ENCODE data around the gene TEAD3.
"Not testable (repeated sequence)": the region's sequence is repeated elsewhere in the genome, so short reads cannot be mapped to it uniquely, and the experiment has no call there.

The TEAD3 gene

DNA sequence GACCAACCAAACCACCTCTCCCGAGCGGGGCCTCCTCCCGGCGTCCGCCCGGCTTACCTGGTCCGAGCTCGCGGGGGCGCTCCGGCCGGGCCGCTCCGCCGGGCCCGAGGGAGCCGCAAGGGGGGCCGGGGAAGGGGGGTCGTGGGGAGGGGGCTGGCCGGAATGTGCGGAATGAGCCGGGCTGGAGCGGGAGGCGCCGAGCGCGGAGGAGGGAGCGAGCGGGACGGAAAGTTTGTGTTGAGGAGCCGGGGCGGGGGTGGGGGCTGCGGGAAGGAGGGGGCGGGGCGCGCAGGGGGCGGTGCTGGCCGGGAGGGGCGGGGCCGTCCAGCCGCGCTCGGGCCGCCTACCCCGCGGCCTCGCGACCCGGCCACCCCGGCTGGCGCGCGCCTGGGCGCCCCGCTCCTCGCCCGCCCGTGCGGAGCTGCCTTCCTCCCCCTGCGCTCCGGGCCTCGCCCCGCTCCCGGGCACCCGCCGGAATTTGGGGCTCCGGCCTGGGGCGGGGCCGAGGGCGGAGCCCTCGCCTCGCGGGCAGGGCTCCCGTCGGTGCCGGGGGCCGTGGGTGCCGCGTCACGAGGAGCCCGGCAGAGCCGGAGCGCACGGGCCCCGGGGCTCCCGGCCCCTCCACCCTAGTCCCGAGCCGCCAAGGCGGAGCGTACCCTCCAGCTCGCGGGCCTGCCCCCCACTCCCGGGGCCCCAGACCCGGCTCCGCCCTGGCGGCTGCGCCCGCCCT, at the start of gene TEAD3:
TSS of gene TEAD3 (minus strand) at position 239 of the 730 bp plus-strand sequence.
- DNase-seq, result no peak

DNA sequence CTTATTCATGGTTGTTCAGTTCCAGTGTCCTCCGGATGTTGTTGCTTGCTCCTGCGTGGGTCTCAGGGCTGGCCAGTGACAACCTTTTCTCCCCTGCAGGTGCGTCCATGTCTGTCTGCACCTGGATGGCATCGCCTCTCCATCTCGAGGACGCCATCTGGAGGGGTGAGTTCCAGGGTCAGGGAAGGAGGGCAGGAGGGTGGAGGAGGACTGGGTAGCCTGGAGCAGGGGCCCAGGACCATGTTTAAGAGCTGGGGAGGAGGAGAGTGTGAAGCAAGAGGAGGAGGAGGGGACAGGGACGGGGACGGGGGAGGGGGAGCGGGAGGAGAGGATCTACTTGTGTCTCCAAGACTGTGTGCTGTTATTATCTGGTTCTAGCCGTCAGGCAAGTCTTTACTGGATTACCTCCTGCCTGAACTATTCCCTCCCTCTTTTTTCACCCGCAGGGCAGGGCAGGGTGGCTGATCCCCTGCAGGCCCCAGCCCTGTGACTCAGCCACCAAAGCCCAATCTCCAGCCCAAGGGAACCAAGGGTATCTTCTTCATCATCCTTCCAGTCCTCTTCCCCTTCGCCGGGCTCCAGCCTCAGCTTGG, 48.0 kb upstream of the TEAD3 start:
- DNase-seq, result no peak

- DNase-seq, result no peak
Measured at GRCh38 chr6:35543459-35544193, 46.7 kb upstream of the TEAD3 start.

DNA sequence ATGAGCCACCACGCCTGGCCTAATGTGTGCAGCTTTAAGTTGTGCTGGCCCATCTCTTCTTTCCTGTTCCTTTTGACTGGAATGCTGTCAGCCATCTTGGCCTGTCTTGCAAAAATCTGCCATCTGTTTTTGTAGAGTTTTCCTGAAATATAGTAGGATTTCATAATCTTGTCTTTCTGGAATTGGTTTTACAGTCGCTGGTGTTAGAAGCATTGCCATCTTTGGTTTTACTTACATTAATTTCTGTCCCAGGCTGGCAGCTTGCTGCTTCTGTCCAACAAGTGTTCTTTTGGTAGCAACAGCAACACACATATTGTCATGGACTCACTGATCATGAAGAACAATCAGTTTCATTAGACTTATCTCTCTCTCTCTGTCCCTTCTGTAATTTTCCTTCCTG, 45.0 kb upstream of the TEAD3 start:
- no peak for DNase-seq

- no peak for DNase-seq
Measured at GRCh38 chr6:35539223-35539622, 42.3 kb upstream of the TEAD3 start.

DNA sequence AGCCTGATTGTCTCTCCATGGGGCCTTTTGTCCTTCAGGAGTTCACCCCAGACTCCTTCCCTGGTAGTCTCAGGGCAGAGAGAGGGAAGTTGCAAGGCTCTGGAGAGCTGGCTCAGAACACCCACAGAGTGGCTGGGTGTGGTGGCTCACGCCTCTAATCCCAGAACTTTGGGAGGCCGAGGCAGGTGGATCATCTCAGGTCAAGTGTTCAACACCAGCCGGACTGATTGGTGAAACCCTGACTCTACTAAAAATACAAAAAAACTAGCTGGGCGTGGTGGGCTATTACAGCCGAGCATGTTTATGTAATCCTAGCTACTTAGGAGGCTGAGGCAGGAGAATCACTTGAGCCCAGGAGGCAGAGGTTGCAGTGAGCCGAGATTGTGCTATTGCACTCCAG, 39.0 kb upstream of the TEAD3 start:
- DNase-seq, result not testable (repeated sequence)

GRCh38 chr6:35534407-35535170, 37.7 kb upstream of the TEAD3 start:
- no peak for DNase-seq

DNA sequence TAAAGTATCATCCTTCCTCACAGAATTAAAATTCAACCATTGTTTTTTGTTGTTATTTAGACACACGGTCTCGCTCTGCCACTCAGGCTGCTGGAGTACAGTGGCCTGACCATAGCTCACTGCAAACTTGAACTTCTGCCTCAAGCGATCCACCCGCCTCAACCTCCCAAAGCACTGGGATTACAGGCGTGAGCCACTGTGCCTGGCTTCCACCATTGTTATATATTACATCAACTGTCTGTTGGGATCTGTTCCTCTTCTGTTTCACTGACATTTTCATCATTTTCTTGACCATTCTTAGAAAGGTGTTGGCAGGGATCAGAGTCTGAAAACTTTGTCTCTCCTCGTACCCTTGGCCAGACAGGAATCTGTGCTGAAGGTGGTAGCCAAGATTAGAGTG, 37.1 kb upstream of the TEAD3 start:
- no peak for DNase-seq

- DNase-seq, result no peak
Measured at GRCh38 chr6:35532126-35532525, 35.2 kb upstream of the TEAD3 start.

GRCh38 chr6:35524380-35525020, 27.6 kb upstream of the TEAD3 start:
- no peak for DNase-seq

DNA sequence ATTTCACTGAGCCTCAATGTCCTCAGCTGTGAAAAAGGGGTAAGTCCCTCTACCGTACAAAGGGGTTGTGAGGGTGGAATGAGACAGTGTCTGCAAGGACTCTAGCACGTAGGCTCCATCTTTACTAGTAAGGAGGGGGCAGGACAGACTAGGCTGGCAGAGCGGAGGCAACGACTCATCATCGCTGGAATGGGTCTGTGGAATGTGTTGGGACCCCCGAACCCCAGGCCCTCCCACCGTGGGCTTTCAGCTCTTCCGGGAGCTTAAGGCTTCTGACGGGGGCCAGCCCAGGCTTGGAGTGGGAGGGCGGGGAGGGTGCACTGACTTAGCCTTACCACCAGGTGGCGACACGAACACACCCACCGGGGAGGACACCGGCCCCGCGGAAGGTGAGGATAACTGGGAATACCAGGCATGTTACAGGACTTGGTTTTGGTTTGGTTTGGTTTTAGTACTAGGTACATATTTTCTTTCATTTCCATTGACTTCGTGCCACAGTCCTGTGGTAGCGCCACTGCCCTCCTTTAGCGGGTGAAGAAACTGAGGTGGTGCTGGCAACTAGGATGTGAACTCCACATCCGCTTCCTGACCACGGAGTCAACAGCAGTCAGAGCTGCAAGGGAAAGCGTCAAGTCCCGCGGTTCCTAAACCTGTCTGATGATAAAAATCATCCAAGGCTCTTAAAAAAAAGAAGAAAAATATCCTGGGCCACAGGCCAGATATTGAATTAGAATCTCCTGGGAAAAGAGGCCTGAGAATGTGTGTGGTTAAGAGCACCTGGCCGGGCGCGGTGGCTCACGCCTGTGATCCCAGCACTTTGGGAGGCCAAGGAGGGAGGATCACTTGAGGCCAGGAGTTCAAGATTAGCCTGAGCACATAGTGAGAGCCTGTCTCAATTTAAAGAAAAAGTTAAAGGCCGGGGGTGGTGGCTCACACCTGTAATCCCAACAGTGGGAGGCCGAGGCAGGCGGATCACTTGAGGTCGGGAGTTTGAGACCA, 26.1 kb upstream of the TEAD3 start:
- no peak for DNase-seq

DNA sequence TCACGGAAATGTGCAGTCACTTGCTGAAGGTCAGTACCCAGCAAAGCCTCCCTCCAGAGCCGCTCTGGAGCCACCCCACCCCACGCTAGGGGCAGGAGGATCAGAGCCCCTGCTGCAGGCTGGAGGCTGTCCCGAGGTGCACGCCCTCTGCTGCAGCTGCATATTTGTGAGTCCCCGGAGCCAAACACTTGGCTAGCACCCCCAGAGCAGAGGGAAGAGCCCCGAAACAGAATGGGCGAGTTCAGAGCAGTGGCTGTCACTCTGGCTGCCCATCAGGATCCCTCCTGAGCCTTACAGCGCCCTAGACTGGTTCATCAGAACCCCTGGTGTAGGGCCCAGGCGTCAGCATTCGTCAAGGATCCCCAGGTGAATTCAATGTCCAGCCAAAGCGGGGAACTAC, 25.3 kb upstream of the TEAD3 start:
- DNase-seq, result no peak

GRCh38 chr6:35521235-35521634, 24.4 kb upstream of the TEAD3 start:
- no peak for DNase-seq

DNA sequence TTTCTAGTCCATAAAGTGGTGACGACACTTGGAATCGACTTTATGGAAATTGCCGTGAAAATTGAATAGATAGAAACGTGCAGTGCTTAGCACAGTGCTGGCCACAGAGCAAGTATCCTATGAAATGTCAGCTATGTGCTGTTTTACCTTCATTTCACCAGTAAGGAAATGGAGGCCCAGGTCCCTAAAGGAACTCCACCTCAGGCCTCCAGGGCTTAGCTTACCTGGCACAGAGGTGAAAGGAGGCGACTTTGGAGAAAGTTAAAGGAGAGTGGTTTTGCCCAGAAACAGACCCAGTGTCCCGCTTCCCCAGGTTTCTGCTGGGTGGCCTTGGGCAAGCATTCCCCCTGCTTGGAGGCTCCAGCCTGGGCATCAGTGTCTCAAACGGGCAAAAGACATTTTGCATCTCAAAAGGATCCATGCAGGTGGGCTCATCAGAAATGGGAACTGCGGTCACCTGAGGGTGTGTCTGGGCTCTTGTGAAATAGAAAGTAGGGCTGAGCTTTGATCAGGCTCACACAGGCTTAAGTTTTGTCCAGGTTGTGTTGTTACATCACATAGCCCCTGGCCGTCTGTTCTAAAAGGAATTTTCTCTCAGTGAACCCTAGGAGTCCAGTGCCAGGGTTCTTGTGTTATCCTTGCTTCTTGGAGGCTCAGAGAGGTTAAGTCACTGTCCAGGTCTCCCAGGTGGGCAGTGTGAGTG, 22.6 kb upstream of the TEAD3 start:
- no peak for DNase-seq

- DNase-seq, result no peak
Measured at GRCh38 chr6:35518566-35519312, 21.9 kb upstream of the TEAD3 start.

DNA sequence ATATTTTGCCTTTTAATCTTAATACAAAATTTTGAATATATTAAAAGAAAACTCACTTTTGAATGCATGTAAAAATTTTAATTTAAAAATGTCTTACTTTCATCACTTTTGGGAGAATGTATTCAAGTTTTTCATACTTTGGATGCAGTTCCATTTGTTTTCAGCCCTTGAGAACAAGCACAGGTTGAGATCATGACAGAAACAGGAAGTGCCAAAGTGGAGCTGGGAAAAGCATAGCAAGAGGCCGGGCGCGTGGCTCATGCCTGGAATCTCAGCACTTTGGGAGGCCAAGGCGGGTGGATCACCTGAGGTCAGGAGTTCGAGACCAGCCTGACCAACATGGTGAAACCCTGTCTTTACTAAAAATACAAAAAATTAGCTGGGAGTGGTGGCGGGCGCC, 21.1 kb upstream of the TEAD3 start:
- not testable (repeated sequence) for DNase-seq

DNA sequence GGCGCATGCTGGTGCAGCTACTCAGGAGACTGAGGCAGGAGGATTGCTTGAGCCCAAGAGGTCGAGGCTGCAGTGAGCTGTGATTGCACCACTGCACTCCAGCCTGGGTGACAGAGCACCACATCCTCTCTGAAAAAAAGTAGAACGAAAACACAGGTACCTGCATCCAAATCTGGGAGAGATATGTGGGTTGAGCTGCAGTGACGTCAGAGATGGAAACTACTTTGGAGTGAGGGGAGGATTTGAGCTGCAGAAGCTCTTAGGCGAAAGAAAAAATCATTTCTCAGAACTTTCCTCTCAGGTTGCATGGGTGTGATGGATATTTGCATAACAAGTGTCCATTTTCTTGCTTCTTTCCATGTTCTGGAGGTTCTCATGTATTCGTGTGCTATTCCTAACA, 19.8 kb upstream of the TEAD3 start:
- DNase-seq, result no peak

- not testable (repeated sequence) for DNase-seq
Measured at GRCh38 chr6:35515939-35516338, 19.1 kb upstream of the TEAD3 start.

GRCh38 chr6:35514587-35514986, 17.7 kb upstream of the TEAD3 start:
- DNase-seq, result no peak

DNA sequence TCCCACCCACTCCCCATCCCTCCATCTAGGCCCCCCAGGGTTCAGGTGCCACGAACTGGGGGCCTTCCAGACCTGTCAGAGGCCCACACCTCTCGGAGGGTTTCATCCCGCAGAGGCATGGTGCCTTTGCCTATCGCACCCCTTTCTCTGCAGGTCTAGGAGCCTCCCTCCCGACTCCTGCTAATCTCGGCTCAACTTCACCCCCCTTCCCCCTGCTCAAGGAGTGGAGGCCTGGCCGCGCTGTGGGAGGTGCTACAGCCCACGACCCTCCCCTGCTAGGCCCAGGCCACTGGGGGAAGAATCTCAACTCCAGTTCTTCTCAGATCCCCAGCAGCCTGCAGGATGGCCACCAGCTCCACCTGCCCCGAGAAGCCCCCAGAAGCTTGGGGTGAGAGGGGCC, 15.9 kb upstream of the TEAD3 start, which contains the start of gene TULP1:
TSS of gene TULP1 (minus strand) at position 157 of the 400 bp plus-strand sequence. CDS start at position 119, 38 bp downstream.
- no peak for DNase-seq
